Heart right ventricle (tissue), 16 donors: Measurements from ENCODE around the gene ANKRD13C. TPM values are rescaled to one million over a fixed set of nuclear protein-coding genes. Genes with fewer than 3 reads are reported as not detected.

Source experiments
- ATAC-seq, 8 donors: fragments of 200-7000 bp; cut with Tn5 transposase; one replicate each; pipeline ENCODE4 v1.9.1; 2020; ENCODE audit warnings: mild to moderate bottlenecking in 8 of 8, moderate library complexity in 8 of 8, moderate number of reproducible peaks in 1 of 8
- DNase-seq, 2 donors: peaks; one replicate each; pipeline ENCODE4 v3.0.0-alpha.2; 2020
- H3K27ac ChIP-seq, 10 donors: fragments of 200-600 bp; sonication (generic) in 2 of 10; one replicate each; pipeline versions ENCODE4 v1.5.0 to v1.8.0; 2020 to 2022; ENCODE audit warnings: mild to moderate bottlenecking in 3 of 10
- H3K27me3 ChIP-seq, 7 donors: fragments of 200-600 bp; one replicate each; pipeline ENCODE4 v1.8.0; 2021 to 2022; ENCODE audit warnings: mild to moderate bottlenecking in 2 of 7
- H3K36me3 ChIP-seq, 9 donors: fragments of 200-600 bp; sonication (generic) in 1 of 9; one replicate each; pipeline versions ENCODE4 v1.5.0 to v1.8.0; 2020 to 2022; ENCODE audit warnings: mild to moderate bottlenecking in 2 of 9
- H3K4me1 ChIP-seq, 9 donors: fragments of 200-600 bp; sonication (generic) in 1 of 9; one replicate each; pipeline versions ENCODE4 v1.5.0 to v1.8.0; 2020 to 2022; ENCODE audit warnings: mild to moderate bottlenecking in 4 of 9
- H3K4me3 ChIP-seq, 10 donors: fragments of 200-600 bp; sonication (generic) in 2 of 10; one replicate each; pipeline versions ENCODE4 v1.5.0 to v1.8.0; 2020 to 2022; ENCODE audit warnings: mild to moderate bottlenecking in 7 of 10, moderate library complexity in 2 of 10
- H3K9me3 ChIP-seq, 11 donors: fragments of 200-600 bp in 10 of 11; sonication (generic) in 2 of 11; one replicate each; pipeline versions ENCODE4 v1.5.0 to v1.8.0; 2013 to 2022; ENCODE audit warnings: mild to moderate bottlenecking in 2 of 11, control low read depth in 1 of 11, moderate library complexity in 1 of 11
- CTCF ChIP-seq, 9 donors: fragments of 200-600 bp; sonication (generic) in 2 of 9; IDR thresholded peaks; one replicate each; pipeline versions ENCODE4 v1.5.0 to v1.8.0; 2021 to 2022; ENCODE audit warnings: antibody characterized with exemption in 9 of 9, mild to moderate bottlenecking in 5 of 9, moderate library complexity in 1 of 9
- WGBS, 2 donors: extraction: QIAGEN DNeasy Blood & Tissue Kit; methylation state at CpG; one replicate each; pipeline ENCODE4 v1.1.7; 2013; ENCODE audit warnings: inconsistent platforms in 1 of 2; 5-methylcytosine and 5-hydroxymethylcytosine counted together
- intact Hi-C, 10 donors: fragments of 100-400 bp; cut with DNase I; formaldehyde crosslinking; loops; one replicate each; pipeline versions ENCODE4 v1.11.1 to v1.14.2; 2022
- polyA plus RNA-seq, 2 donors: library from polyadenylated mRNA; stranded (reverse); fragments of 200-250 nt; gene quantifications; one replicate each; pipeline ENCODE4 v1.2.3, GENCODE V29; 2013
- total RNA-seq, 10 donors: library from RNA; stranded (reverse); fragmentation: NEBNext Ultra II Directional in 3 of 10; extraction: Animal tissue kit (Norgen Biotek cat#: 25700) in 3 of 10; gene quantifications; one replicate each; pipeline versions ENCODE4 v1.2.1 to v1.2.4, GENCODE V29; 2021 to 2023
- donor health status: Arrhythmogenic right ventricular cardiomyopathy.
- donor health status: ischemic (EF 13 %, LVEDD 7.1; RV severe dilation, severe dysfunction).
- donor health status: healthy with polysubstance abuse.
- donor health status: DM: no; HTN: yes; CAD: no.
- donor health status: DM: no; HTN: no; CAD: no.
- donor health status: ischemic (EF 25% LVEDD 6.9; RV normal size, moderate dysfunction).
- donor health status: ischemic (EF 25% LVEDD 5.7; RV mildly dilated, moderate dysfunction).
- donor health status: healthy.
- donor health status: DM: yes; HTN: yes; CAD: no.
- donor health status: Ischemic cardiomyopathy.
- donor health status: ischemic (EF 35%, LVEDD 5.7; RV mildly dilated, moderate dysfunction).
- donor health status: nonischemic (EF 11% LVEDD 7.7; RV severe dilation, severe dysfunction).
- donor health status: DM: yes; HTN: yes; CAD: no.
- donor health status: PGD.
- donor health status: ischemic (EF 29% LVEDD 5.4; RV normal size, mild dysfunction).
- donor health status: nonischemic (EF 23%, LVEDD 6.1; RV moderate dilation, normal function).

Gene ANKRD13C
- total and polyA plus RNA-seq, 12 donors = 5.5 to 12.5 (median 10.1) TPM

GRCh38 chr1:70364439-70364838 is 9.9 kb upstream of the ANKRD13C start:
- ATAC-seq (no peak), DNase-seq (no peak)
- H3K4me1 ChIP-seq = no peaks in the 10 kb centered on the region
- no peak overlapping the region for H3K27ac ChIP-seq
- peaks cover 0 to 25% (median 0%) of the 10 kb centered on the region in 9 donors for H3K36me3 ChIP-seq
- no peaks in the 10 kb centered on the region for H3K9me3 ChIP-seq
- TF ChIP-seq CTCF (IDR thresholded peaks at IDR 0.05) = no peak
- intact Hi-C loops = no loop called here
- no peaks in the 10 kb centered on the region for H3K27me3 ChIP-seq
- no peak overlapping the region for H3K4me3 ChIP-seq
- WGBS, 2 donors = 76 to 78% methylated on average over 3 of the region's 3 CpGs

- Histone ChIP-seq H3K4me3 (no peak overlapping the region), H3K4me1 (no peaks in the 10 kb centered on the region), H3K9me3 (no peaks in the 10 kb centered on the region), H3K27me3 (no peaks in the 10 kb centered on the region), H3K36me3 (peaks cover 0 to 5% (median 0%) of the 10 kb centered on the region in 9 donors), H3K27ac (no peak overlapping the region)
- intact Hi-C loops = no loop called here
- DNase-seq (no peak), ATAC-seq (no peak)
- WGBS, 2 donors = 50 to 61% methylated on average over 3 of the region's 3 CpGs
- no peak for TF ChIP-seq CTCF (IDR thresholded peaks at IDR 0.05)
These were observed 7.3 kb upstream of the ANKRD13C start for GRCh38 chr1:70361727-70362398.

GRCh38 chr1:70360321-70360720 is 5.8 kb upstream of the ANKRD13C start:
- intact Hi-C loops = no loop called here
- H3K9me3 ChIP-seq = no peaks in the 10 kb centered on the region
- DNase-seq = no peak
- no peaks in the 10 kb centered on the region for H3K36me3 ChIP-seq
- H3K4me1 ChIP-seq = peaks cover 0 to 9% (median 0%) of the 10 kb centered on the region in 9 donors
- no peaks in the 10 kb centered on the region for H3K27me3 ChIP-seq
- no peak overlapping the region for H3K27ac ChIP-seq
- H3K4me3 ChIP-seq = no peak overlapping the region
- WGBS, 2 donors = 74 to 75% methylated on average over 5 of the region's 5 CpGs
- no peak for ATAC-seq
- TF ChIP-seq CTCF (IDR thresholded peaks at IDR 0.05) = no peak

GRCh38 chr1:70358921-70359564 is 4.5 kb upstream of the ANKRD13C start:
- H3K4me3 ChIP-seq = no peak overlapping the region
- no peak overlapping the region for H3K27ac ChIP-seq
- no peaks in the 10 kb centered on the region for H3K36me3 ChIP-seq
- H3K4me1 ChIP-seq = peaks cover 0 to 15% (median 2%) of the 10 kb centered on the region in 9 donors
- 91% methylated on average over 7 of the region's 7 CpGs for WGBS, 2 donors
- intact Hi-C loops = loop anchor here in 4 of 10 donors (5.0 to 10.0 kb wide), 3 partner anchors 53 to 134 kb away; partner anchors contain the start of genes CTH (in 4 of the 4) and SRSF11 (in 3 of the 4)
- H3K9me3 ChIP-seq = no peaks in the 10 kb centered on the region
- H3K27me3 ChIP-seq = no peaks in the 10 kb centered on the region
- no peak for ATAC-seq
- TF ChIP-seq CTCF (IDR thresholded peaks at IDR 0.05) = no peak
- DNase-seq = no peak
